ENCODE data around the gene CNTNAP5.

The CNTNAP5 gene

GRCh38 chr2:124610141-124610540 is 585.1 kb downstream of the CNTNAP5 start:
- no peak for DNase-seq (ENCODE audit: low read depth, low spot score)

- no peak for DNase-seq (ENCODE audit: low read depth, low spot score)
Measured at GRCh38 chr2:124610866-124611265, 585.8 kb downstream of the CNTNAP5 start.

- DNase-seq (ENCODE audit: low read depth, low spot score) = no peak
Measured at GRCh38 chr2:124623560-124623959, 598.5 kb downstream of the CNTNAP5 start.

GRCh38 chr2:124625561-124625960 is 600.5 kb downstream of the CNTNAP5 start:
- no peak for DNase-seq (ENCODE audit: low read depth, low spot score)

GRCh38 chr2:124626993-124627392 is 601.9 kb downstream of the CNTNAP5 start:
- no peak for DNase-seq (ENCODE audit: low read depth, low spot score)

- no peak for DNase-seq (ENCODE audit: low read depth, low spot score)
Measured at GRCh38 chr2:124633812-124634211, 608.7 kb downstream of the CNTNAP5 start.

GRCh38 chr2:124639524-124639923 is 614.4 kb downstream of the CNTNAP5 start:
- no peak for DNase-seq (ENCODE audit: low read depth, low spot score)

GRCh38 chr2:124640221-124640750 is 615.2 kb downstream of the CNTNAP5 start:
- no peak for DNase-seq (ENCODE audit: low read depth, low spot score)

- DNase-seq (ENCODE audit: low read depth, low spot score) = no peak
Measured at GRCh38 chr2:124646166-124646815, 621.2 kb downstream of the CNTNAP5 start.

- no peak for DNase-seq (ENCODE audit: low read depth, low spot score)
Measured at GRCh38 chr2:124647245-124647644, 622.2 kb downstream of the CNTNAP5 start.

- DNase-seq (ENCODE audit: low read depth, low spot score) = no peak
Measured at GRCh38 chr2:124647663-124648062, 622.6 kb downstream of the CNTNAP5 start.

GRCh38 chr2:124649001-124649400 is 623.9 kb downstream of the CNTNAP5 start:
- DNase-seq (ENCODE audit: low read depth, low spot score) = no peak

GRCh38 chr2:124652099-124652498 is 627.0 kb downstream of the CNTNAP5 start:
- no peak for DNase-seq (ENCODE audit: low read depth, low spot score)

- DNase-seq (ENCODE audit: low read depth, low spot score) = no peak
Measured at GRCh38 chr2:124658373-124658772, 633.3 kb downstream of the CNTNAP5 start.

GRCh38 chr2:124661558-124661957 is 636.5 kb downstream of the CNTNAP5 start:
- no peak for DNase-seq (ENCODE audit: low read depth, low spot score)

GRCh38 chr2:124662946-124663644 is 638.0 kb downstream of the CNTNAP5 start:
- no peak for DNase-seq (ENCODE audit: low read depth, low spot score)

GRCh38 chr2:124663645-124663997 is 638.5 kb downstream of the CNTNAP5 start:
- DNase-seq (ENCODE audit: low read depth, low spot score) = no peak

- no peak for DNase-seq (ENCODE audit: low read depth, low spot score)
Measured at GRCh38 chr2:124664363-124664762, 639.3 kb downstream of the CNTNAP5 start.

GRCh38 chr2:124666976-124667375 is 641.9 kb downstream of the CNTNAP5 start:
- no peak for DNase-seq (ENCODE audit: low read depth, low spot score)

GRCh38 chr2:124668161-124668560 is 643.1 kb downstream of the CNTNAP5 start:
- no peak for DNase-seq (ENCODE audit: low read depth, low spot score)

- no peak for DNase-seq (ENCODE audit: low read depth, low spot score)
Measured at GRCh38 chr2:124670187-124670586, 645.1 kb downstream of the CNTNAP5 start.

- DNase-seq (ENCODE audit: low read depth, low spot score) = no peak
Measured at GRCh38 chr2:124678043-124678442, 653.0 kb downstream of the CNTNAP5 start.

All from brain pericyte (primary cell).